ELR (cell line): ENCODE measurements around the gene MEOX1.
A peak's percentile ranks its signal among the peaks of the same experiment; 100 is the strongest.
"Not testable (repeated sequence)": the region's sequence is repeated elsewhere in the genome, so short reads cannot be mapped to it uniquely, and the experiment has no call there.

ENCODE experiments used
- DNase-seq: peaks from one replicate; pipeline ENCODE4 v3.0.0-alpha.2; 2015; ENCODE audit warnings: low read depth

MEOX1 gene

GRCh38 chr17:43616852-43617251, 44.9 kb downstream of the MEOX1 start:
- no peak for DNase-seq

GRCh38 chr17:43616421-43616820, 45.3 kb downstream of the MEOX1 start:
- DNase-seq, result no peak

- DNase-seq, result no peak
Measured at GRCh38 chr17:43616029-43616351, 45.7 kb downstream of the MEOX1 start.

DNA sequence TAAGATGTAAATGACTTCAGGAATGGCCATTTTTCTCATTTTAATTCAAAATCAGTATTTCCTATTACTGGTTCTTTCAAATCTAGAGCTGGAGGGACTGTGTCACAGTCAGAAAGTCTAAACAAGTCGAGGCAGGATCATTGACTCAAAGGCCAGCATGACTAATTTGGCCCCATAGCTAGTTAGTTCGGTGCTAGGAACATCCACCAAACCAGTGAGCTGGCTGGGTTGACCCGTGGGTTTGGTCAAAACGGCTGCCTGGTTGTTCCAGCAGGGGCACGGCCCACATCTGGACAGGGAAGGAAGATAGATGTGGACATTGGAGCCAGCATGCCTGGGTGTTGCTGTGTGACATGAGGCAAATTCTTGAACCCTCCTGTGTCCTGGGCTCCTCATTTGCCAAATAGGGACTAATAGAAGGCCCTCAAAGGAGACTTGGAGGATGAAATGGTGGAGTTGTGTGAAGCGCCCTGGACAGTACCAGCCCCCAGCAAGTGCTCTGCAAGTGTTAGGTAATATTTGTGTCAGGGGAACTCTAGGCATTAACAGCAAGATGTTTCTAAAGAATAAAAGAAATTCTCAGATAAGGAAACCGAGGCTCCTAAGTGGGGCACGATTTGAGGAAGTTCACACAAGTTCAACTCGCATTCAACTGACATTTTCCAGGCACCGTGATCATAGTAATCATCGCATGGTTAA, 46.2 kb downstream of the MEOX1 start:
- peak; percentile 49 for DNase-seq

DNA sequence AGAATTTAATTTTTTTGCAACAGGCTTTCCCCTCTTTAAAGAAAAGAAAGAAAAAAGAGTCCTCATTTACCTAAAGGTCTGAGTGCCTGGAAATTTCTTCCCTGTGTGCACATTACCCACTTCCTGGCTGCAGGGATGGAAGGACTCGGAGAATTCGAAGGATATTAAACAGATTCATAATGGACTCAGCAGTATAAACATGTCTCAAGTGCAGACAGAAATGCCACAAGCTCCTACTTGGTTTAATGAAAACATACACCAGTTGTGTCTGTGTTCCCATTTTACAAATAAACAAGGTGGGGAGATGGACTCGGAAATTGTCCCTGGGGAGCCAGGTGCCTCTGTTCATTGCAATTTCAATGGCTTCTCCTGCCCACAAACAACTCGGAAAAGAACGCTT, 47.2 kb downstream of the MEOX1 start:
- no peak for DNase-seq

DNA sequence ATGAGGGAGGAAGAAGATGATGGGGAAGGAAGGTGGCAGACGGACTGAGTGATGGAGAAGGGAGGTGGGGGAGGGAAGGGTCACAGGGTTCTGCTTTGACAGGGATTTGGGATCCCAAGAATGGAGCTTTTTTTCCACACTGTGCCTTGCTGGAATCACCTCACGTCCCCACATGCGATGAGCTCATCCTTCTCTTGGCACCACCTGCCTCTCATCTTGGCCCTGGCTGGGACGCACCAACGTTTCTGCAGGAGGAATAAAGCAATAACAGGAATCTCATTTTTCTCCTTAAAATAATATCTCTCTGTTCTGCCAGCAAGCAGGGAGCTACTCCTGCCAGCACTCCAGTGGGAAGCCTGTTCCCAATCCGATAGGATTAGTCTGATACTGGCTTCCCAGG, 47.8 kb downstream of the MEOX1 start:
- no peak for DNase-seq

DNA sequence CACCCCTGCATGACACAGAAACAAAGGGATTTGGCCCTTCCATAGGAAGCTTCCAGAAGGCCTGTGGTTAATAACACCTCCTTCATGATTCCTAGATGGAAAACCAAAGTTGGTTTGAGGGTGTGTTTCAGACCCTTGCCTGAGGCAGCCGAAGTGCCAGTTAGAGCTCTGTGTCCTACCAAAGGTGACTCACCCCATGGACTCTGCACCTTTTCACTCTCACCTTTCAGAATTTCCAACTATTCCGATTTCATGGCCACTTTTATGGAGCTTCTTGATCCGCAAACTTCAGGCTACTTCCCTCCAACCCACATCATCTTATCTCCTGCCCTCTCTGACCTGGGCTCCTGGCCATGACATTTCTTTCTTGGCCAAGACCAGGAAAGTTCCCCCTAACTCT, 49.2 kb downstream of the MEOX1 start:
- DNase-seq, result no peak

- no peak for DNase-seq
Measured at GRCh38 chr17:43611230-43611969, 50.3 kb downstream of the MEOX1 start.

- DNase-seq, result no peak
Measured at GRCh38 chr17:43609613-43610385, 51.9 kb downstream of the MEOX1 start.

- DNase-seq, result peak; percentile 83
Measured at GRCh38 chr17:43608313-43608712, 53.4 kb downstream of the MEOX1 start.

DNA sequence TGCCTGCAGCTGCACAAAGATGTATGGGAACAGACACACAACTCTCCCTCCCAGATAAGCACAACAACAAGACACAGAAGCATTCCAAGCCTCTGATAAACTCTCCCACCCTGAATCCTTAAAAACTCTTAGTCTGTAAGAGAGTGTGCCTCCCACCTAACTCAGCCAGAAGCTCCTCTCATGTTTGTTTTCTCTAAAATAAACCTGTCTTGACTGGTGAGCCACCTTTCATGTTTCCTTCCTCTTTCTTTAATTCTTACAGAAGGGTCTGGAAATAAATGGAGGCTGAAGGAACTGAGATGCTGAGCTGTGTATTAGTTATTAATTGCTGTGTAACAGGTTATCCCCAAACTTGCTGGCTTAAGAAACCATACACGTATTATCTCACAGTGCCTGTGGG, 57.2 kb downstream of the MEOX1 start:
- DNase-seq, result no peak

DNA sequence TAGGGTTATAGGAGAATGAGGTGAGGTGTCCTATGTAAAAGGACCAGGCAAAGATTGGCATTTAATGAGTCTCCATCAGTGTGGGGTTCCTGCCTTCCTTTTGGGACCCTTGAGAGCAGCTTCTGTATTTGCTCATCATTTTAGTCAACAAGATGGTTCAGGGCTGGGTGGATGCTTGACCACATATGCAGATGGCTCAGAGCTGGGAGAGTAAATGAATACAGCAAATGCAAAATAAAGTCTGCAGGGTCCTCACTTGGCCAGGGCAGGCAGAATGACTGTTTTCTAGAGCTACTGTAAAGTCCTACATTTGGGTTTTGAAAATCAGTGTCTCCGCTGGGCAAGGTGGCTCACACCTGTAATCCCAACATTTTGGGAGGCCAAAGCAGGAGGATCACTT, 58.4 kb downstream of the MEOX1 start:
- DNase-seq, result no peak

- DNase-seq, result not testable (repeated sequence)
Measured at GRCh38 chr17:43602556-43602955, 59.2 kb downstream of the MEOX1 start.

- DNase-seq, result no peak
Measured at GRCh38 chr17:43601280-43602039, 60.3 kb downstream of the MEOX1 start.

DNA sequence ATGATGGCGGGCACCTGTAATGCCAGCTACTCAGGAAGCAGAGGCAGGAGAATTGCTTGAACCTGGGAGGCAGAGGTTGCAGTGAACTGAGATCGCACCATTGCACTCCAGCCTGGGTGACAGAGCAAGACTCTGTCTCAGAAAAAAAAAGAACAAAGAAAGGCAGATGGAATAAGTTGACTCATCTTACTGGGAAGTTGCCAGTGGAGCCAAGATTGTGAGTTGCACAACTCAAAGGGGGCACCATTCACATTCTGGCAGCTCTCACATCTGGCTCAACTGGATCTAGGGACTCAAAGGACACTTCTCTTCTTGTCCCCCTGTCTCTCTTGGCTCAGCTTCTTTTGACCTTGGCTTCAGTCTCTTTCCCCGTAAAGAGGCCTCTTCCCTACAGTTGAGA, 61.9 kb downstream of the MEOX1 start:
- DNase-seq, result peak; percentile 87

DNA sequence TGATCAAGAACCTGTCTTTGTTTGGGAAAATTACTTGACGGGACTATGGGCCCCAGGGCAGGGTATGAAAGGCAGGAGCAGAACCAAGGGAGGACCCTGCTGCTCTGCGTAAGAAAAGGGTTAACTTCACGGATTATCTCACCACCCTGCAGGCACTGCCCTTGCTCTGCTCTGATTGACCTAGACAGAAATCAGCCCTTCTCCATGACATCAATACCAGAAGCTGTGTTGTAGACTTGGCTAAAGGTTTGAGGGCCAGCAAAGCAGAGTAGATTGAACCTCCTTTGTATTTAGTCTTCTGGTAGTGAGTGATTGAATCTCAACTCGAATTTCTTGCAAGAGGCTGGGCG, 62.7 kb downstream of the MEOX1 start:
- no peak for DNase-seq

DNA sequence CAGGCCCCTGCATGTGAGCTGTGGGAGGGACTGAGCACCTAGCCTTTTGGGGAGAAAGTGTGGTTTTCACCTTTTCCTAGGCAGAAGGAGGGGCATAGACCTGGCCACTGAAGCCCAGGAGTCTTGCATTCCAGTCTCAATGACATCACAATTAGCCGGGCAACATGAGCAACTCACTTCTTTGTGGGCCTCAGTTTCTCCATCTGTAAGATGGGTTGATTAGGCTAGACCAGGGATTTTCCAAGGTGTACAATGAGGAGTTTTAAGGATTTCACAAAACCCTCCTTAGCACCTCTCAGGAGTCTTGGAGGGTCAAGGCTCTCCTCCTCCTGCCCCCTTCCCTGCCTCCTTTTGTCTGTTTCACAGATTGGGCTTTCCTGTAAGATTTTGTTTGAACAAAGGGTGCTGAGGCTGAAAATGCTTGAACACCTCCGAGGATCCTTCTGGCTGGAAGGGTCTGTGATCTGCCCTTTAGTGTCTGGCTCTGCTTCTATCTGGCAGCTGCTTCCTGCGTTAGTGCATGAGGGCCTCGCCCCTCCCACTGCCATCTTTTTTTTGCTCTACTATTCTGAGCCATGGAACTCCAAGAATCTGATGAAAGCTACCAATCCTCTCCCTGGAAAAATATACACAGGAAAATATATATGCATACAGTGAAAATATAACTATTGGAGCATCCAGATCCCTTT, 63.2 kb downstream of the MEOX1 start:
- DNase-seq, result no peak

DNA sequence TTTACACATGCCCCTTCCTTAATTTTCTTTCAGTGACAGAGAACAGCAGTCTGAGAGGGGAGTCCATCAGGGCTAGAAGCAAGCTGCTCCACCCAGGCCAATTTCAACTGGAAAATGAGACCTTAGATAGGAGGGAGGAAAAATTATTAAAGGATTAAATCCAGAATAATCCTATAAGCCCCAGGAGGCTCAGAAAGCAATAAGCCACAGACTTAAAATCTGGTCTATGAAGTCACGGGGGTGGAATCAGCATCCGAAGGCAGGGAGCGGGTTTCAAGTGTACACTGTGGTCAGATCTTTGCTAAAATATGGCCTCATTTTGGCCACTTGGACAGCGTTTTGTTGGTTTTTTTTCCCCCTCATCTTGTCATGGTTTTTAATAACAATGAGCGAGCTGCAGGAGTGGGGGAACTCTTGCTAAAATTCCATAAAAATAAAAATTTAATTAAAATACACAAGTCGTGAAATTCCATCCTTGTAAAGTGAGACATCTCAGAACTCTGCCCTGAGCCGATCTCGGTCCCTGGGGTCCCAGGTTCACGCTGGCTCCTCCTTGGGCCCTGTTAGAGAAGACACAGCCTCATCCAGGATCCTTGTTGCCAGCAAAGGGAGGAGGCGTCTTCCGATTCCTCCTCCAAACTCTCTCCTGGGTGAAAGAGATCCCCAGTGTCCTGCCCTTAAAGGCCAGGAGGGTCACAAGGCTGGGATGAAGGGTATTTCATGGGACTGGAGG, 63.9 kb downstream of the MEOX1 start:
- no peak for DNase-seq

GRCh38 chr17:43595466-43595865, 66.3 kb downstream of the MEOX1 start:
- DNase-seq, result peak; percentile 62

DNA sequence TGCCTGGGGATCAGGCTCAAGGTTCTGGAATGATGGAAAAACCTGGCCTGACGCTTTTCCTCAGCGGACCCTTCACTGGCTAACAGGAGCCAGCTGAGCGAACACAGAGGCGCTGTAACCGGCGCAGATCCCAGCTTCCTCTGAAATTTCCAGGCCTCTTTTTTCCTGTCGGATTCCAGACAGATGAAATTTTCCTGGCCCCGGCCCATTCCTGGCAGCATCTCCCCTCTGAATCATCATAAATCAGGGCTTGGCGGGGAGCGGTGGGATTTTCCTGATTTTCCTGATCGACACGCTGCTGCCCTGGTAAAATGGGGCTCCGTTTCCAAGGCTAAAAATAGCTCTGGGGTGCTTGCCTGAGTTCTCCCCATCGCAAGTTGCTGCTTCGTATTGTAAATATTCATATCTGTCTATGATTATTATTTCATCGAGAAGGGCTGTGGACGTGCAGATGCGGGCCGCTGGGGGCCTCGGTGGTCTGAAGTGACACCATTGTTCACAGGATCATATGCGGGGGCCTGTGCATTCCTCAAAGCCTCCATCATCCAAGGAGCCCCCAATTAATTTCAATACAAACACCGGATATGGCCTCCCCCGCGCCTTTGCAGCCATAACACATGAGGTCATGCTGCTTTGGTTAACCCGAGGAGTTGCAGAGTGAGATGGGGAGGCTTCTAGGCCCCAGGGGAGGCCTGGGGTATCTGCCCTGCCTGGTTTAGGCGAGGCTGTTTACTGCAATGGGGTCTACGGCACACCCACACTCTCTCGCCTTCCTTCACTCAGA, 69.8 kb downstream of the MEOX1 start:
- peak; percentile 92 for DNase-seq
